Measurements from ENCODE around the gene MICU1. TPM values are rescaled to one million over a fixed set of nuclear protein-coding genes. Genes with fewer than 3 reads are reported as not detected.

The MICU1 gene
- total RNA-seq, 1 donor from 2014 or later = 37.4 TPM

DNA sequence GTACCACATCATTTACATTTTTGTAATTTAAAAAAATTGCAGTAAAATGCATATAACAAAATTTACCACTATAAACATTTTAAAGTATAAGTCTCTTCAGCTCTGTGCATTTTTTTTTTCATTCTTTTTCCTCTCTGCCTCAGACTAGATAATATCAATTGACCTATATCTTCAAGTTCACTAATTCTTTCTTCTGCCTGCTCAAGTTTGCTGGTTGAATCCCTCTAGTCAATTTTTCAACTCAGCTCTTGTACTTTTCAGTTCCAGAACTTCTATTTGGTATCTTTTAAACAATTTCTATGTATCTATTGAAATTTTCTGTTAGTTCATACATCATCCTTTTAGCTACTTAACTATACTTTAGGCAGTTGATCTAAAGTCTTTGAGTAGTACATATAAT, 112.0 kb downstream of the MICU1 start:
- H3K36me3 ChIP-seq = peaks cover 5% of the 10 kb centered on the region
- H3K27me3 ChIP-seq (ENCODE audit: low read depth) = no peaks in the 10 kb centered on the region
- H3K4me3 ChIP-seq = no peak overlapping the region
- no peak for TF ChIP-seq CTCF (IDR thresholded peaks at IDR 0.05; ENCODE audit: borderline replicate concordance)
- no peak for DNase-seq
- no peak overlapping the region for H3K27ac ChIP-seq (replicated peaks)
- no peaks in the 10 kb centered on the region for H3K4me1 ChIP-seq
- H3K9me3 ChIP-seq (replicated peaks) = peaks cover 15% of the 10 kb centered on the region
- intact Hi-C loops (cut with micrococcal nuclease) = no loop called here

GRCh38 chr10:72511459-72511858, 114.4 kb downstream of the MICU1 start:
- H3K27ac ChIP-seq (replicated peaks) = no peak overlapping the region
- H3K36me3 ChIP-seq = peaks cover 5% of the 10 kb centered on the region

GRCh38 chr10:72509941-72510340, 115.9 kb downstream of the MICU1 start:
- Histone ChIP-seq H3K4me1 (no peaks in the 10 kb centered on the region), H3K9me3 (replicated peaks) (peaks cover 19% of the 10 kb centered on the region), H3K4me3 (no peak overlapping the region), H3K36me3 (peaks cover 11% of the 10 kb centered on the region), H3K27ac (replicated peaks) (no peak overlapping the region), H3K27me3 (ENCODE audit: low read depth) (no peaks in the 10 kb centered on the region)
- intact Hi-C loops (cut with micrococcal nuclease) = no loop called here
- DNase-seq = no peak
- no peak for TF ChIP-seq CTCF (IDR thresholded peaks at IDR 0.05; ENCODE audit: borderline replicate concordance)

More at GRCh38 chr10:72511459-72511858, 114.4 kb downstream of the MICU1 start:
- Histone ChIP-seq H3K9me3 (replicated peaks) (peaks cover 15% of the 10 kb centered on the region), H3K4me3 (no peak overlapping the region), H3K27me3 (ENCODE audit: low read depth) (no peaks in the 10 kb centered on the region), H3K4me1 (no peaks in the 10 kb centered on the region)
- no peak for TF ChIP-seq CTCF (IDR thresholded peaks at IDR 0.05; ENCODE audit: borderline replicate concordance)
- DNase-seq = no peak
- intact Hi-C loops (cut with micrococcal nuclease) = no loop called here

DNA sequence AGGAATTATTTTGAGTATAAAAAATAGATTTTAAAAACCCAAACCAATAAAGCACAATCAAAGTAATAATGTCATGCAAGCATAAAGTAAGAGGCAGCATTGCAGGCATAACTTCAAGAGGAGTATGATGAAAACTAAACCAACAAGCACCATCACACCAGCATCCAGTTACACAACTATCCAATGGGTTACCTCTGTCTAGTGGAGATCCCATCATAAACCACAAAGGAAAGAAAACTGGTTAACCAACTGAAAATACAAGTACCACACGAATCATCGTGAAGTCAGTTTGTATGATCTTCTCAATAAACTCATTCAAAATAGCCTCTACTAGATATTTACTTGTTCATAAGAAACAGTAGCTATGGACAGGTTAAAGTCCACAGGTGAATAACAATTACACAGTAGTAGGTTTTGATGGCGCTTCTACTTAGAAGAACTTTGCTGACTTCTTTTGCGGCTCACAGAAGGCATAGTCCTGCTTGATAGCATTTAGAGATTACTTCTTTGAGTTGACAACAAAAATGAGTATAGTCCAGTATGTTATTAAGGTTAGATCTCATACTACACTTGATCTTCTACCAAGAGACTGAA, 116.6 kb downstream of the MICU1 start:
- H3K4me3 ChIP-seq = no peak overlapping the region
- H3K36me3 ChIP-seq = peaks cover 8% of the 10 kb centered on the region
- peaks cover 18% of the 10 kb centered on the region for H3K9me3 ChIP-seq (replicated peaks)
- TF ChIP-seq CTCF (IDR thresholded peaks at IDR 0.05; ENCODE audit: borderline replicate concordance) = no peak
- intact Hi-C loops (cut with micrococcal nuclease) = no loop called here
- no peak overlapping the region for H3K27ac ChIP-seq (replicated peaks)
- H3K27me3 ChIP-seq (ENCODE audit: low read depth) = no peaks in the 10 kb centered on the region
- no peaks in the 10 kb centered on the region for H3K4me1 ChIP-seq
- DNase-seq = no peak

- Histone ChIP-seq H3K4me1 (peaks cover 5% of the 10 kb centered on the region), H3K36me3 (peaks cover 6% of the 10 kb centered on the region)
- intact Hi-C loops (cut with micrococcal nuclease) = no loop called here
These were observed 117.8 kb downstream of the MICU1 start for GRCh38 chr10:72508033-72508432.

More at GRCh38 chr10:72508033-72508432, 117.8 kb downstream of the MICU1 start:
- Histone ChIP-seq H3K27me3 (ENCODE audit: low read depth) (no peaks in the 10 kb centered on the region), H3K9me3 (replicated peaks) (peaks cover 16% of the 10 kb centered on the region), H3K27ac (replicated peaks) (no peak overlapping the region), H3K4me3 (no peak overlapping the region)
- no peak for TF ChIP-seq CTCF (IDR thresholded peaks at IDR 0.05; ENCODE audit: borderline replicate concordance)
- DNase-seq = no peak
